ENCODE measurements around the gene KLF9.

GRCh38 chr9:70449461-70449860, 35.0 kb upstream of the KLF9 start:
- no peak for TF ChIP-seq TAF1 (IDR thresholded peaks at IDR 0.05; ENCODE audit: borderline replicate concordance, low read depth, low read length)
- TF ChIP-seq POLR2AphosphoS5 (IDR thresholded peaks at IDR 0.05; ENCODE audit: low read depth, low read length) = no peak
- TF ChIP-seq POLR2A (IDR thresholded peaks at IDR 0.05; ENCODE audit: low read depth, low read length) = no peak

All from GM12892 (cell line).